SIG-M5 treated with dmso at 0.1 percent for 504 hours (cell line): ENCODE data around the gene UBD.
A peak's percentile ranks its signal among the peaks of the same experiment; 100 is the strongest.

Experiments used
- DNase-seq: peaks from one replicate; lab custom pipeline; 2025; ENCODE audit not compliant: unreplicated experiment; lab: John Stamatoyannopoulos, UW

The UBD gene

DNA sequence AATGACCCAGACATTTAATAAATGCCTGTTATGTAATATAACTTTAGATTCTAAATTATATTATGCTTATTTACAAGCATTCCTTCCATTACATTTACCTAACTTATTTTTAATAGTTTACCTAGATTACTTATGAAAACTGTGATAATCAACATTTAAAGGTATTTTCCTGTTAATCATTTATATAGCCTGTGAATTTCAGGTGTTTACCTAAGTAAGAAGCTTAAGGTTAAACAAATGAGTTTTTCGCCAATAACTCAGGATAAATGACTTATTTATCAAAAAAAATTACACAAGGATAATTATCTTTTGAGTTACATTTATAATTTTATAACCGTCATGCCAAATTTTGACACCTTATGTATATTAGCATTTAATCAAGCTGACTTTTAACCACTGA, 35.5 kb downstream of the UBD start:
- no peak for DNase-seq

DNA sequence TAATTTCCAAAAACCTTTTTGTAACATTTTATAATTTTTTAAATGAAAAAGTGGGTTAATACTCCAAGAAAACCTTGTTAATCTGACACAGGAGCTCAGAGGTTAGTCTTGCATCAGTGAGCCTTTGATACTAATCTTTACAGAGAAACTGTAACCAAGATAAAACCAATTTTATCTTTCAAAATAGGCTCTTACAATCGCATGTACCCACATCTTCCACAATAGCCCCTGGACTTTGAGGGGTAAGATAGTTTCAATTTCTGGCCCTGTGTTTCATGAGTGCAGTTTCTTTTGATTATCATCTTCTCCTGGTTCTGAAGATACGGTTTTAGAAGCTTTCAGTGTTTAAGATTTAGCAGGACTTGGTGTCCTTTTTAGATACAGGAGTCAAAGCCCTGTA, 37.3 kb downstream of the UBD start:
- no peak for DNase-seq

DNA sequence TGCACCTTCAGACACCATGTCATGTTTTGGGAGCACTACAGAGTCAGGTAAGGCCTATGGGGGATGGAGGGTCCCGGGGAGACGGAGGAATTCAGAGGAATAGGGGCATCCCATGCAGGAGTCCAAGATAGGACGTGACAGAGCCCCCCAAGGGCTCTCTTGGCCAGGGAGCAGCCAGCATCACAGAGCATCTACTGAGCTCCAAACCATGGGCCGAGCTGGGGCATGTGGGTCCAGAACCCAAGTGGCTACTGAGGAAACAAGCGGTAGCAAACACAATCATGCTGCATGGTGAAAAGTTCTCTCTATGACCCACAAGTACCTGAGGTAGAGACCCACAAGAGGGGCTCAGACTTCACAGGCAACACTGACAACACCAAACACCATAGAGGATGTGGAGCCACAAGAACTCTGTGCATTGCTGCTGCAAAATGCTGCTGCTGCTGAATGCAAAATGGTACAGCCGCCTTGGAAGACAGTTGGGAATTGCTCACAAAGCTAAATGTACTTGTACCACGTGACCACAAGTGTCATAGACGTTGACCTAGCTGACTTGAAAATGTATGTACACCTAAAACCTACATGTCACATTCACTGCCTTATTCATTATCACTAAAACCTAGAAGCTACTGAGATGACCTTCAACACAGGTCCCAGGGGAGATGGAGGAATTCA, 38.4 kb downstream of the UBD start:
- no peak for DNase-seq

DNA sequence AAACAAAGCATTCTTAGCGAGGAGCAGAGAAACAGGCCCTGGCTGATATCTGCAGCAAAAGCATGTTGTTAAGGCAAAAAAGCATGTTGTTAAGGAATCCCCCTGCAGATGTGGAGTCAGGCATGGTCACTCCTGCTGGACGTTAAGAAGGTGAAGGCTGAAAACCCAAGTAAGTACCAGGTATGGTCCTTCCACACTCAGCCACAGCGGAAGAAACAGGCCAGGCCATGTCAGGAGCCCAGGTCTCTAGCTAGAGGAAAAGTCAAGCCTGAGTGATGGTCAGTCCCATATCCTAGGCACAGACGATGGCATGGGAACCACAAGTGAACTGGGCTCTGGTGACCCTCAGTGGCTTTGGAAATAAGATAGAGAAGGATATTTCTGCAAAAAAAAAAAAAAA, 39.3 kb downstream of the UBD start:
- no peak for DNase-seq

DNA sequence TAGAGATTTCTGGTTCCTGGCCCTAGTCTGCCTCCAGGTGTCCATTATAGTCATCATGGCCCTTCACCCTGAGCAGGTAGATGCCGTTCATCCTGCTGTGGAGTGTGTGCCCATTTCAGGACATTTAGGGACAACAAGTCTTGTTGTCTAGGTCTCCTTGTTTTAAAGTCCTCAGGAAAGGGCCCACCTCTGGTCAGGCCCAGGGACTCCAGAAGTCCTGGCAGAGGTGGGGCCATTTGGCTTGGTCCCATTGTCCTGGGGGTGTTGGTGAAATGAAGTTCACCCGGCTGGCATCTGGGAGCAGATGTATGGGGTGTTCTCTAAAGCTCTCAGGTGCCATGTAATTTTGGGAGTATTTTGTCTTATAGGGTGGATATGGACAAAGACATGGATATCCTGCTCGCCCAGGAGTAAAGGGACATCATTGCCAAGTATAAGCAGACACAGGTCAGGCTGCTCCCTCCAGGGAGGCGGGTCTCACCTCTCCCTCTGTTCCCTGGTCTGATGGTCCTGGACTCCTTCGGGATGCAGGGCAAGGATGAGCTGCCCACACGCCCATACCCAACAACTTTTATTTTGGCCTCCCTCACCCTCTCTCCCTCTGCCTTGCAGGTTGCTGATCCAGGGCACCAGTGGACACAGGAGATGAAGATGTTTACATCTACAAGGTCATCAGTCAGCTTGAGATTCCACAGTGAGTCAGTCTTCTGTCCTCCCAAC, 40.1 kb downstream of the UBD start:
- no peak for DNase-seq

DNA sequence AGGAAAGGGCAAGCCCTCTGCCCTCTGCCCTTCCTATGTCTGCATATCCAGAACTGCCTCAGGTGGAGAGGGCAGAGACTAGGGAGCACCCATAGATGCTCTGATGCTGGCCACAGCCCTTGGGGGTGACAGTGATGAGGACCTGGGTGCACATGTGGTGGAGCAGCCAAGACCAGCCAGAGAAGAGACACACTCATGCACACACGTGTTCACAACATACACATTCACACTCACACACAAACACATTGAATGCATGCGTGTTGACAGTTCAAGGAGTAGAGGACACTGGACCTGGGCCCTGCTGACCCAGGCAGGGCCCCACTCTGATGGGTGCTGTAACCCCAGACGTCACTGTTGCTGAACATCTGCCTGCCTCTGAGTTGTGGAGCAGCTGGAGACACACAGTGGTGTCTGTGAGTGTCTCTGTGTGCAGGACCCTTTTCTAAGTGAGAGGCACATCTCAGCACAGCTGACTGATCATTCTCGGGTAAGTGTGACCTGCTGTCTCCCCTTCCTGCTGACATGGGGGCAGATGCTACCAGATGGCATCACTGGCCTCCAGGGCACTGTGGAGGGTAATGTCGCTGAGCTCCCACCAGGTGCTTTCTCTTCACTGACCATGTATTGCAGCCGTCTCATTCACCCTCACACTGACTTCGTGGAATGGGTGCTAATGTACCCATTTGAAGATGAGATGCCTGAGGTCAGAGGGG, 41.6 kb downstream of the UBD start:
- DNase-seq = no peak

DNA sequence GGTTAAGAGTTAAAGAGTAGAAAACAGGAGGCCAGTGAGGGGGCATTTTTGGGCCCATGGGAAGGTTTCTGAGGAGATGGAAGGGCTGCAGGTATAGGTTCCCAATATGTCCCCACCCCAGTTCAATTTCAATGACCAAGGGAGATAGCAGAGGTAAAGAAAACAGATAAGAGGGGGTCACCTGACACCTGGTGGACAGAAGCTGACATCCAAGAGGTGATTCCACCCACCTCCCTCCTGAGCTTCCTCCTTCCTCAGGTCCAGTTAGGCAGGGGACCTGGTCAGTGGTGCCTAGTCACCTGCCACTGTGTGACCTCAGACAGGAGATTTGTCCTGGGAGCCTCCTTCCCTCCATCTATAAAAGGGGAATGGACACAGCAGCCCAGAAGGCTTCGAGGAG, 42.3 kb downstream of the UBD start:
- DNase-seq = no peak

DNA sequence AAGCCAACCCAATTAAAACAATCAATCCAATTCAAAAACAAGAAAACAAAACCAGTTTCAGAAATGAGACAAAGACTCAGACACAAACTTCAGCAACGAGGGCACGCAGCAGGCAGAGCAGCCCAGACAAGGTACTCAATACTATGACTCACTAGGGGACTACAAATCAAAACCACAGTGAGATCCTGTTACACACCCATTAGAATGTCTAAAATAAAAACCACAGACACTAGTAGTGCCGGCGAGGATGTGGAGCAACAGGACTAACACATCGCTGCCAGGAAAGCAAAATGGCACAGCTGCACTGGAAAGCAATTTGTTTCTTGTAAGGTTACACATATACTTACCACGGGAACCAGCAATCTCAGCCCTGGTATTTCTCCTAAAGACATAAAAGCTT, 43.4 kb downstream of the UBD start:
- DNase-seq = peak; percentile 30

DNA sequence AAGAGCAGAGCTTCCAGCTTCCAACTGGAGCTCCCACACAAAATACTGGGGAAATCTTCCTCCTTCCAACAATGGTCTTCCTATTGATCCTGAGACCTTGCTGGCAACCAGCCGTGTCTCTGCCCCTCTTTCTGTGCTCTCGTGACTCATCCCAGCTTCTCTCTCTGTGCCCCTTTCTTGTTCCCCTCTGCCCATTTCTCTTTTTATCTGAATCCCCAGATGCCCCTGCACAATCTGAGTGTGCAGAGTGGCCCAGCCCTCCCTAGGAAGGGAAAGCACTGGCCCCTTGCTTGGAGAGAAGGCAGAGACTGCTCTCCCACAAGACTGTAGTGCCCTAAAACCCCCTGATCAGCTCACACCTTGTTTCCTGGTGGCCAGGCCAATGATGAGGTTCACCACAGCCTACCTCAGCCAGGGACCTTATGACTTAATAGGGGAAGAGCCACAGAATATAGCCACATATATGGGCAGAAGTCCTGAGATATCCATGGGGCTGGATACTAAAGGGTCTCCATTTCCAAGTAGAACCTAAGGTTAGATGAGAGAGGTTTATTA, 48.7 kb downstream of the UBD start:
- DNase-seq = no peak

DNA sequence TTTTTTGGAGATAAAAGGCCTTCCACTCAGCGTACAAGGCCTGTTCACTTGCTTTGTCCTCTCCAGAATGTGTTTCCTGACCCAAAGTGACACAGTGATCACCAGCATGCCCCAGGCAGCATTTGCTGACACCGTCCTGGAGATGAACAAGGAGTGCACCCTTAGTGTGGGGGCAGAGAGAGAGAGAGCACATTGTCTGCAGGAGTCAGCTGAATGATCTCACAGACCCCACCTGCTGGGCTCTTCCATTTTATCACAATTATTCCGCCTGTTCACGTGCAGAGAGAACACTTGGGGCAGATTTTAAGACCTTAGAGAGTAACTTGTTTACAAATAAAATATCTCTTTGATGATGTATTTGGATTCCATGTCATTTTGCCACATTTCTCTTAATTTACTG, 49.3 kb downstream of the UBD start:
- no peak for DNase-seq

DNA sequence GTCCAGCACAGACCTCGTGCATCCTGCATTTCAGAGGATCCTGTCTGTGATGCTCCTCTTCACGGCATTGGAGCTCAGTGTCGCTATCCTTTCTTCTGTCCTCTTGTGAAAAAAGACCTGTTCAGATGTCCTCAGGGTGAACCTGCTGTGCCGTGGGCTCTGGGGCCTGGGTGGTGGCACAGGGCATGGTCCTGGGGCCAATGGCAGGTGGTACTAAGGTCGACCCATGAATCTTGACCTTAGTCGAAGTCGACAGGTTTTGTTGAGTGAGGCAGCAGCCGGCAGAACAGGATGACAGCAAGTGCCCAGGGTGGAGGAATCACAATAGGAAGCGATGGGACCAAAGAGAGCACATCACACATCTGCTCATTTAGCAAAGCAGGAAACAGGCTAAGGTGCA, 49.8 kb downstream of the UBD start:
- DNase-seq = no peak

DNA sequence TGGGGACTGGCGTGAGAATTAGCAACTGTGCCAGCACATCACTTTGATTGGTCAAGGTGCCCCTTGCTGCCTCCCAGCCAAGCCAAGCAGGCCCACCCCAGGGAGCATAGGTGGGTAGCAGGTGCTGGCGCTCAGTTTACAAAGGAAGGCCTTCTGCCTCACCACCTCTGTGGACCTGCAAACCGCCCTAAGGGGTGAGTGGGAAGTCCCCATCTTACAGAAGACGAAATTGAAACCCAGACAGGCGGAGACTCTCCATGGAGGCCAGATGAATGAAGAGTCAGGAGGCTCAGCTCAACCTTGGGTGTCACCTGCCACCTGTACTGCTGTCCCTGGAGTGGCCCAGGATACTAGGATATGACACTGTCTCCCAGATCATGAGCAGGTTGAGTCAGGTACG, 50.3 kb downstream of the UBD start:
- DNase-seq = no peak

DNA sequence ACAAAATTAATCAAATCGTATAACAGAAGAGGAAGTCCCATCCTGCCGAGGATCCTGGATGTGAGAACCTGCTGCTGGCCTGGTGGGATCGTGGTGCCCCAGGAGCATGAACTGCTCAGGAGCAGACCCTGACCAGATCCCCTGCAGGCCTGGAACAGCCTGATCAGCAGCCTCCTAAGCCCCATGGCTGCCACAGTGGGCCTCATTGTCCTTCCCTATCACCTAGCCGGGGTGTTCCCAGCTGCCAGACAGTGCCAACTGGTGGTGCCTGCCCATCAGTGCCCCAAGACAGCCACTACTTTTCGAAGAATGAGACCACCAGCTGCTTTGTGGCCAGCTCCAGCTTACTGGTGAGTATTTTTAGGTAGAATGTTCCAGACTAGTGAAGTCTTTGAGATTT, 52.2 kb downstream of the UBD start:
- DNase-seq = no peak

DNA sequence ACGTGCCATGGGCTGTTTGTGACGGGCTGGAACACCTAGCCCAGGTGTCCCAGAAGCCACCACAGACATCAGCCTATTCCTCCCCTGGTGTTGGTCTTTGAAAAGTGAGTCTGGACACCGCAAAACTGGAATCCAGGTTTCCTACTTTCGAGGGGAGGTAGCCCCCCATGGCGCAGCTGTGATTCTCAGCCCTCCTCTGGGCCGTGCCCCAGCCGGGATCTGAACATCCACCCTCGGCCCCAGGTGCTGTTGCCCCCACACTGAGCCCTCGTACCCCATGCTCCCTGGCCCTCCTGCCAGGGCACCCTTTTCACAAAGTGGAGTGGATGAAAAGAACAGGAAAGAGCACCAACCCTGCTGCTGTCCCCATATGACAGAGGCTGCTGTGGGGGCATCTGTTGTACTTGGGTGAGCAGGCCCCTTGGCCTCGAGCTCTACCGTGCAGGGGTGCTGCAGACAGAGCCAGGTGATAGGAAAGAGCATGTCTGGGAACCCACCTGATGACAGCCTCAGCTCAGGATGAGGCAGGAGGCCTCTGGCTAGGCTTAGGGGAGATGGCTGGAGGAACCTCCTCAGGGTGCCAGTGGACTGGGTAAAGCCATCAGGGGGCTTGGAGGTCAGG, 53.0 kb downstream of the UBD start:
- DNase-seq = no peak

DNA sequence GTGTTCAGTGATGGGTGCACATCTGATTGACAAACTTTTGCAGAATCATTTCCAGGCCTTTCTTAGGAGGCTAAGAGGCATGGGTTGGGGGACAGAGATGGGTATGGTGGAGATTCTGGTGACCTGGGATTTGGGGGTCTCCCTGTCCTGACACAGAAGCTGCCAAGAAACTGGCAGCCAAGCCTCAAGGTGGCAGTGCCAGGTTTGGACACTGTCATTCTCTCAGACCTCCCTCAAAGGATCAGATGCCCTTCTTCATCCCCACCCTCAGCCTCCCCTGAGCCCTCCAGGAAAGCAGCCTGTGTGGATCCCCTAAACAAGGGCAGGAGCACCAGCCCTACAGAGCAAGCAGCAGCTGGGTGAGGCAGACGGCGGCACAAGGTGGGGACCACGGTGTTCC, 53.7 kb downstream of the UBD start:
- DNase-seq = no peak
